ENCODE results near the gene KCNA10.

Gene KCNA10

DNA sequence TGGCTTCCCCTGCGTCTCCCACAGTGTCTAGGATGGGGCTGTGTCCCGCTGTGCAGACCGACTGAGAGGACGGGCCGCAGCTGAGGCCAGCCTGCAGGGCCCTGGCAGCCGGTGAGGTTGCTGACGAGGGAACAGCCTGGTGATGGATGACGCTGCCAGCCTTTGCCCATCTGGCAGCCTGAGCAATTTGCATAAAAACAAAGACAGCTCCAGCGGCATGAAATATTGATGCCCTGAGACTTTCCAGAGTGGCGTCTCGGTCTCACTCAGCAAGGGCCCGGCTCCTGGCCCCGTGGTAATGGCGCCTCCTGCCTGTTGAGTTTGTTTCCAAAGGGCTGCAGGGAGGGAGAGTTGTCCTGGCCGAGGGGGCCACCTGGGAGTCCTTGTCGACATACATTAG lies 19.1 kb upstream of the KCNA10 start:
- POLR2A ChIA-PET: no interaction called here
- CTCF ChIA-PET: interaction anchor here (1.2 kb wide), 1 partner anchor 17 kb away, joined by 3 read pairs; no protein-coding TSS in a partner anchor
- TF ChIP-seq BHLHE40 (IDR thresholded peaks at IDR 0.05; ENCODE audit: borderline replicate concordance) (no peak), LEF1 (IDR thresholded peaks at IDR 0.05; ENCODE audit: borderline replicate concordance) (no peak)
- no peak for DNase-seq (ENCODE audit: extremely low spot score)

DNA sequence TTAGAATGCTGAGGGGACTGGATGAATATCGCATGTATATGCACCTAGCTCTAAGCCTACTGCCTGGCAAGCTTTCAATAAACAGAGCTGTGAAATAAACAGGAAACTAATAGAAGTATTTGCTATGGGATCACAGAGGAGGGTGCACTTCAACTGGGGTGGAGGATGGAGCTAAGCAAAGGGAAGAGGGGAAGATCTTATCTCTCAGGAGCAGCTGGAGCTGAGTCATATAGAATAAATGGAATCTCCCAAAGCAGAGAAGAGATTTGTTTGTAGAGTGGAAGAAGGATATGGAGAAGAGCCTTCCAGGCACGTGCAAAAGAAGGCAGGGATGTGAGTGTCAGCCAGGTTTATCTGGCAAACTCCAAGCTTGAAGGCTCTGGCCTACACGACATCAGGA lies 17.0 kb upstream of the KCNA10 start:
- CTCF ChIA-PET: no interaction called here
- POLR2A ChIA-PET: interaction anchor here (1.9 kb wide), 1 partner anchor 16 kb away, joined by 5 read pairs; no protein-coding TSS in a partner anchor
- TF ChIP-seq TARDBP (IDR thresholded peaks at IDR 0.05) (no peak), SUZ12 (IDR thresholded peaks at IDR 0.05) (no peak)
- DNase-seq (ENCODE audit: extremely low spot score): no peak

DNA sequence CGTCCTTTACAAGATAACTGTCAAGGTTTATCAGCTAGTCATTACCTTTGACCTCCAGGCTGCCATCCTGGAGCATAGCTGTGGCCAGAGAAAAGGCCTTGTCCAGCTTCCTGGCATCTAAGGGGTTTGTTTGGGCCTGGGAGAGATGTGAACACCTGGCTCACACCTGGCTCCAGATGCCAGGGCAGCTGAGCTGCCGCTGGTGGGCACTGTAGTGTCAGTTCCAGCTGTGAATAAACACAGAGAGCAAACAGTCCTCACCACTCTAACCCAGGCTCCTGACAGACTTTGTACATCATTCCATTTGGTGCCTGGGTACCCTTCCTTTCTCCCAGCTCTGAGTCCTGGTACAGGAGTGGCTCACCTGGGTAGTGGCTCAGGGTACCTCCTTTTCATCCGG lies 14.3 kb upstream of the KCNA10 start:
- TF ChIP-seq, protein P1, sequence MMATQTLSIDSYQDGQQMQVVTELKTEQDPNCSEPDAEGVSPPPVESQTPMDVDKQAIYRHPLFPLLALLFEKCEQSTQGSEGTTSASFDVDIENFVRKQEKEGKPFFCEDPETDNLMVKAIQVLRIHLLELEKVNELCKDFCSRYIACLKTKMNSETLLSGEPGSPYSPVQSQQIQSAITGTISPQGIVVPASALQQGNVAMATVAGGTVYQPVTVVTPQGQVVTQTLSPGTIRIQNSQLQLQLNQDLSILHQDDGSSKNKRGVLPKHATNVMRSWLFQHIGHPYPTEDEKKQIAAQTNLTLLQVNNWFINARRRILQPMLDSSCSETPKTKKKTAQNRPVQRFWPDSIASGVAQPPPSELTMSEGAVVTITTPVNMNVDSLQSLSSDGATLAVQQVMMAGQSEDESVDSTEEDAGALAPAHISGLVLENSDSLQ (IDR thresholded peaks at IDR 0.05): no peak
- TF ChIP-seq L3MBTL2 (conservative IDR thresholded peaks at IDR 0.05): no peak
- no peak for TF ChIP-seq SUZ12 (IDR thresholded peaks at IDR 0.05)
- TF ChIP-seq CTBP1 (IDR thresholded peaks at IDR 0.05; ENCODE audit: borderline replicate concordance): no peak
- no peak for TF ChIP-seq ZNF384 (IDR thresholded peaks at IDR 0.05)
- no peak for TF ChIP-seq FOXK2 (IDR thresholded peaks at IDR 0.05)
- TF ChIP-seq ELF4 (IDR thresholded peaks at IDR 0.05): no peak
- no peak for TF ChIP-seq HDGF (IDR thresholded peaks at IDR 0.05; ENCODE audit: borderline replicate concordance)
- DNase-seq (ENCODE audit: extremely low spot score): no peak
- POLR2A ChIA-PET: interaction anchor here (0.9 kb wide), 1 partner anchor 25 kb away, joined by 3 read pairs; no protein-coding TSS in a partner anchor
- CTCF ChIA-PET: interaction anchor here (0.6 to 1.7 kb wide), 6 partner anchors 9 to 238 kb away, joined by 3 to 6 read pairs (median 4); no protein-coding TSS in a partner anchor

DNA sequence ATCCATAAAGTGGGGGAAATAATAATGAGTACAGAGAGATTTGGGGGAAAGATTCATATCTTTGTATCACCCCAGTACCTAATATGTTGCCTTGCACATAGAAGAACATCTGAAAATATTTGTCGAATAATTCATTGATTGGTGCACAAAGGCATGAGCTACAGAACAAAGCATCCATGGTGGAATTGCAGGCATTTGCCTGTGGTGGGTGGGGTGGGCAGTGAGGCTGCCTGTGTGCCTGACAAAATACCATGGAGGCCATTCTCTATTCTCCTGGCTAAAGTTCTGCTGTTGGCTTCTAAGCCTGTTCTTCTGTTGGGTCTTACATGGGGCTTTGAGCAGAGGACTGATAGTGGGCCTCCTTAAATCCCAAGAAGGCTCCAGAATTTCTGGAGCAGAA lies 10.0 kb upstream of the KCNA10 start:
- ChIA-PET POLR2A (no interaction called here), CTCF (interaction anchor here (1.6 kb wide), 1 partner anchor 91 kb away, joined by 8 read pairs; no protein-coding TSS in a partner anchor)
- DNase-seq (ENCODE audit: extremely low spot score): no peak
- TF ChIP-seq TARDBP (IDR thresholded peaks at IDR 0.05) (no peak), LEF1 (IDR thresholded peaks at IDR 0.05; ENCODE audit: borderline replicate concordance) (no peak), FOXM1 (IDR thresholded peaks at IDR 0.05; ENCODE audit: borderline replicate concordance) (no peak), FOXA1 (IDR thresholded peaks at IDR 0.05) (no peak), ARNT (IDR thresholded peaks at IDR 0.05) (no peak), BHLHE40 (IDR thresholded peaks at IDR 0.05; ENCODE audit: borderline replicate concordance) (no peak), ZNF384 (IDR thresholded peaks at IDR 0.05) (no peak), ELF4 (IDR thresholded peaks at IDR 0.05) (no peak), SUZ12 (IDR thresholded peaks at IDR 0.05) (no peak), FOXK2 (IDR thresholded peaks at IDR 0.05) (no peak), NFRKB (IDR thresholded peaks at IDR 0.05) (no peak), SP1 (IDR thresholded peaks at IDR 0.05) (no peak), HDGF (IDR thresholded peaks at IDR 0.05; ENCODE audit: borderline replicate concordance) (no peak), CTBP1 (IDR thresholded peaks at IDR 0.05; ENCODE audit: borderline replicate concordance) (no peak), L3MBTL2 (conservative IDR thresholded peaks at IDR 0.05) (no peak)
- TF ChIP-seq, protein P1 (IDR thresholded peaks at IDR 0.05): no peak

DNA sequence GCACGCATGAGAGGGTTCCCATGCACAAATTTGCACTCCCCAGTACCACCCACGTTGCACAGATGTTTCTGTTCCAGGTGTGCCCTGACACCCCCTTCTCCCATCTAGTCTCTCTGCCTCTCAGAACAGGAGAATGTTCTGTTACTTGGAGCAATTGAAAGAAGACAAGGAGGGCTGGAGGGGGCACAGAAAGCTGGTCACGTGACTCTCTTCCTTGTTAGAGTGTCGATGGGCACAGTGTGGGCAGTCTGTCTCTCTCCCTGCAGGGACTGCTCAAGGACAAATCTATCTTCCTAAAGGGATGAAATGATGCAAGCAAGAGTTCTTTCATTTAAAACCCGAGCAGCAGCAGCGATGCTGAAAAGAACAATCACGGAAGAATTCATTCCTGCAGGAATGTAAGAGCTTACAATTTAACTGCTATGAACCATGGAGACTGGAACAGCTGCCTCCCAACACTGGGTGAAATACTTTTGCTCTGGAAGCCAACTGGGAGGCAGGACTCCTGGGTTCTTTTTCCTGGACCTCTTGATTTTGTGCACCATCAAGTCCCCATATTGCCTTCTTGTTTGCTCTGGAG lies 7.3 kb upstream of the KCNA10 start:
- ChIA-PET POLR2A (interaction anchor here (1.2 kb wide), 1 partner anchor 85 kb away, joined by 3 read pairs; no protein-coding TSS in a partner anchor), CTCF (interaction anchor here (0.7 to 3.7 kb wide), 4 partner anchors 78 to 255 kb away, joined by 3 to 14 read pairs (median 4); no protein-coding TSS in a partner anchor)
- TF ChIP-seq FOXA1 (IDR thresholded peaks at IDR 0.05) (no peak), SP1 (IDR thresholded peaks at IDR 0.05) (no peak), BHLHE40 (IDR thresholded peaks at IDR 0.05; ENCODE audit: borderline replicate concordance) (no peak), ELF4 (IDR thresholded peaks at IDR 0.05) (no peak), ZNF384 (IDR thresholded peaks at IDR 0.05) (no peak), SUZ12 (IDR thresholded peaks at IDR 0.05) (no peak), CTBP1 (IDR thresholded peaks at IDR 0.05; ENCODE audit: borderline replicate concordance) (no peak), LEF1 (IDR thresholded peaks at IDR 0.05; ENCODE audit: borderline replicate concordance) (no peak), NFRKB (IDR thresholded peaks at IDR 0.05) (no peak), FOXK2 (IDR thresholded peaks at IDR 0.05) (no peak), FOXM1 (IDR thresholded peaks at IDR 0.05; ENCODE audit: borderline replicate concordance) (no peak), TARDBP (IDR thresholded peaks at IDR 0.05) (no peak)
- TF ChIP-seq, protein P1 (IDR thresholded peaks at IDR 0.05): no peak
- no peak for DNase-seq (ENCODE audit: extremely low spot score)

DNA sequence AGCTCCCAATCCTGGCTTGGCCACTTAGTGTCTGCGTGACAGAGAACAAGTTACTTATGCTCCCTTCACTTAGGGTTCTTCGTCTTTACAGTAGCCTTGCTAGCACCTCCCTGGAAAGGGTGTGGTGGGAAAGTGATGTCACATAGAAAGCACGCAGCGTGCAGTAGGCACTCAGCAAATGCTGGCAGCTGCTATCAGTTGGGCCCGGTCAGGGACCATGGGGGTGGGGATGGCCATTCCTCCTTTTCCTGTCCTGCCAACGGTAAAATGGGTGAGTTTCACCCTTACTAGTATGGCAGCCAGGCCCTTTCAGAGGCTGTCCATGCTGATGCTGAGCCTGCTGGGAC lies 6.2 kb upstream of the KCNA10 start:
- TF ChIP-seq LEF1 (IDR thresholded peaks at IDR 0.05; ENCODE audit: borderline replicate concordance) (no peak), ZNF384 (IDR thresholded peaks at IDR 0.05) (no peak), ARNT (IDR thresholded peaks at IDR 0.05) (no peak), FOXA1 (IDR thresholded peaks at IDR 0.05) (no peak), FOXM1 (IDR thresholded peaks at IDR 0.05; ENCODE audit: borderline replicate concordance) (no peak), ELF4 (IDR thresholded peaks at IDR 0.05) (no peak), BHLHE40 (IDR thresholded peaks at IDR 0.05; ENCODE audit: borderline replicate concordance) (no peak), L3MBTL2 (conservative IDR thresholded peaks at IDR 0.05) (no peak), FOXK2 (IDR thresholded peaks at IDR 0.05) (no peak), TARDBP (IDR thresholded peaks at IDR 0.05) (no peak), SP1 (IDR thresholded peaks at IDR 0.05) (no peak), HDGF (IDR thresholded peaks at IDR 0.05; ENCODE audit: borderline replicate concordance) (no peak), CTBP1 (IDR thresholded peaks at IDR 0.05; ENCODE audit: borderline replicate concordance) (no peak)
- TF ChIP-seq, protein P1 (IDR thresholded peaks at IDR 0.05): no peak
- ChIA-PET CTCF (interaction anchor here (0.9 to 3.7 kb wide), 4 partner anchors 10 to 241 kb away, joined by 3 to 14 read pairs (median 5); no protein-coding TSS in a partner anchor), POLR2A (no interaction called here)
- no peak for DNase-seq (ENCODE audit: extremely low spot score)
